Adrenal gland (tissue), 12 donors: Measurements from ENCODE around the gene MARK2. TPM values are rescaled to one million over a fixed set of nuclear protein-coding genes. Genes with fewer than 3 reads are reported as not detected.

Source experiments
- DNase-seq, 7 donors: peaks; one replicate each; pipeline ENCODE4 v3.0.0-alpha.2; 2019 to 2020
- H3K27ac ChIP-seq, 5 donors: fragments of 200-600 bp; sonication (generic) in 4 of 5; 1 replicate in 3 of 5; 2 replicates in 2 of 5; pipeline versions ENCODE4 v1.5.1 to v1.8.0; 2016 to 2020; ENCODE audit warnings: mild to moderate bottlenecking in 1 of 5
- H3K27me3 ChIP-seq: fragments of 200-600 bp; 2 replicates; pipeline ENCODE4 v1.8.0; 2021
- H3K36me3 ChIP-seq, 2 donors: fragments of 200-600 bp; replicated peaks in 1 of 2; 1 replicate in 1 of 2; 2 replicates in 1 of 2; pipeline versions ENCODE4 v1.5.1 to v1.8.0; 2018 to 2022
- H3K4me1 ChIP-seq, 2 donors: fragments of 200-600 bp; replicated peaks in 1 of 2; 1 replicate in 1 of 2; 2 replicates in 1 of 2; pipeline versions ENCODE4 v1.5.1 to v1.8.0; 2018 to 2021
- H3K4me3 ChIP-seq, 4 donors: fragments of 200-600 bp; sonication (generic) in 3 of 4; one replicate each; pipeline ENCODE4 v1.5.1; 2016 to 2018
- H3K9me3 ChIP-seq, 3 donors: fragments of 200-600 bp; sonication (generic) in 1 of 3; replicated peaks in 1 of 3; 1 replicate in 2 of 3; 2 replicates in 1 of 3; pipeline versions ENCODE4 v1.5.1 to v1.8.0; 2016 to 2021
- CTCF ChIP-seq, 6 experiments: fragments of 450-650 bp in 4 of 6; fragments of 200-600 bp in 2 of 6; sonication (generic) in 1 of 6; IDR thresholded peaks; 1 replicate in 5 of 6; 2 replicates in 1 of 6; pipeline versions ENCODE4 v1.5.1 to v1.8.0; 2016 to 2021; ENCODE audit warnings: antibody characterized with exemption in 6 of 6, mild to moderate bottlenecking in 2 of 6, moderate library complexity in 1 of 6
- POLR2A ChIP-seq, 2 donors: fragments of 450-650 bp; IDR thresholded peaks; one replicate each; pipeline ENCODE4 v1.6.1; 2017; ENCODE audit warnings: antibody characterized with exemption in 2 of 2, mild to moderate bottlenecking in 2 of 2, moderate library complexity in 1 of 2
- WGBS, 4 donors: extraction: QIAGEN DNeasy Blood & Tissue Kit in 2 of 4; methylation state at CpG; one replicate each; pipeline versions ENCODE4 v1.1.5 to v1.1.7; 2013 to 2017; 5-methylcytosine and 5-hydroxymethylcytosine counted together
- intact Hi-C, 2 donors: fragments of 100-400 bp; cut with DNase I; formaldehyde crosslinking; loops; one replicate each; pipeline versions ENCODE4 v1.14.1 to v1.15.0; 2022 to 2023
- polyA plus RNA-seq, 3 donors: library from polyadenylated mRNA; stranded (reverse); fragments of 200-250 nt in 2 of 3; fragments of 350-450 nt in 1 of 3; fragmentation: Illumina TruSeq in 1 of 3; extraction: RNeasy Lipid Tissue Mini Kit (QIAGEN cat#74804) in 1 of 3; gene quantifications; one replicate each; pipeline ENCODE4 v1.2.3, GENCODE V29; 2013 to 2014
- total RNA-seq, 9 donors: library from RNA; depleted of rRNA in 4 of 9; stranded (reverse); fragments of >200 nt in 4 of 9; fragments of 120-200 nt in 1 of 9; fragmentation: NEBNext Ultra II Directional in 1 of 9; extraction: Animal tissue kit (Norgen Biotek cat#: 25700) in 1 of 9; gene quantifications; one replicate each; pipeline versions ENCODE4 v1.1.0 to v1.2.4, GENCODE V29; 2013 to 2023
- donor health status: healthy with polysubstance abuse.
- donor health status: Bipolar disorder and iron deficiency.
- donor health status: DM: yes; HTN: yes; CAD: no.
- donor health status: DM: no; HTN: no; CAD: no.
- donor health status: DM: no; HTN: no; CAD: no.
- donor health status: DM: yes; HTN: yes; CAD: no.

The MARK2 gene
- total and polyA plus RNA-seq, 12 donors = 7.3 to 39.7 (median 31.6) TPM

DNA sequence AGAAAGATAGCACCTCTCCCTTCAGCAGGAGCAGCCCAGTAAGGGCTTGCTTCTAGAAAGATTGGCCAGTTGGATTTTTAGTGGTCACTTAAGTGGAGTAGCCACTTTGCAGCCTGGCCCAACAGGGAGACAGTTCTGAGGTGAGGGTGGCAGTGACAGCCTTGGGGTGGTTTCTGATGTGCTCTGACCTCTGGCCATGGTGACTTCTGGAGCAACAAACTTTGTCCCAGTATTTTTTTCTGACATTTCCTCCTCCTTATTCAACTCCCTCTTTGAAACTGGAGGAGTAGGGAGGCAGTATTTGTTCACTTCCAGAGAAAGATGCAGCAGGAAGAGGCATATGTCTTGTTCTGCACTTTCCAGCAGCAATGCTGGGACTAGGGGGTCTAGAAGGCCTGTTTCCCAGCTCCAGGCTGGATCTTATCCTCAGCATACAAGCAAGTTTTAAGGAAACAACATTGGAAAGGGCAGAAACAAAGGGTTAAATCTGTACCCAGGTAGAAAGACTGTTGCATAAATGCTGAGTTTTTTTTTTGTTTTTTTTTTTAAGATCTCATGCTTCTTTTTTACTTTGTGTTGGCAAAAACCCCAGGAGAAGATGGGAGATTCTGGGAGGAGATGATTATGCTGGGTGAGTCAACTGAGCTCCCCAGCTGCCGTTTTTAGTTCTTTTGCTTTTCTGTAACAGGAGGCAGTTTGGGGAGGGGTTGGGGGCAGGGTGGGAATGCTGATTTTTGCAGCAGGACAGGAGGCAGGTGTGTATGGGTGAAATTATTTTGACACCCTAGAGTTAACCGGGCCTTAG, 40.9 kb downstream of the MARK2 start:
- Histone ChIP-seq H3K4me1 (peaks cover 25 to 37% of the 10 kb centered on the region in 2 donors), H3K9me3 (no peaks in the 10 kb centered on the region), H3K27me3 (no peaks in the 10 kb centered on the region), H3K36me3 (no peaks in the 10 kb centered on the region), H3K27ac (peak overlapping the region in 4 of 5 donors; percentile 5 to 72 (median 54)), H3K4me3 (no peak overlapping the region)
- peak in 3 of 7 donors; percentile 34 to 55 (median 48) for DNase-seq
- intact Hi-C loops = loop anchor here in 1 of 2 donors (5.0 kb wide), 1 partner anchor 37 kb away; no protein-coding TSS in a partner anchor
- TF ChIP-seq CTCF (IDR thresholded peaks at IDR 0.05) (no peak), POLR2A (IDR thresholded peaks at IDR 0.05) (no peak)
- 19 to 28% (median 21%) methylated on average over 2 of the region's 2 CpGs for WGBS, 4 donors

GRCh38 chr11:63880403-63880790, 41.5 kb downstream of the MARK2 start:
- TF ChIP-seq CTCF (IDR thresholded peaks at IDR 0.05) (no peak), POLR2A (IDR thresholded peaks at IDR 0.05) (no peak)
- Histone ChIP-seq H3K4me1 (peaks cover 23 to 31% of the 10 kb centered on the region in 2 donors), H3K27ac (peak overlapping the region in 4 of 5 donors; percentile 5 to 72 (median 54)), H3K36me3 (no peaks in the 10 kb centered on the region), H3K9me3 (no peaks in the 10 kb centered on the region), H3K27me3 (no peaks in the 10 kb centered on the region), H3K4me3 (no peak overlapping the region)
- intact Hi-C loops = no loop called here
- no peak for DNase-seq
- 16 to 42% (median 30%) methylated on average over 3 of the region's 3 CpGs for WGBS, 4 donors

DNA sequence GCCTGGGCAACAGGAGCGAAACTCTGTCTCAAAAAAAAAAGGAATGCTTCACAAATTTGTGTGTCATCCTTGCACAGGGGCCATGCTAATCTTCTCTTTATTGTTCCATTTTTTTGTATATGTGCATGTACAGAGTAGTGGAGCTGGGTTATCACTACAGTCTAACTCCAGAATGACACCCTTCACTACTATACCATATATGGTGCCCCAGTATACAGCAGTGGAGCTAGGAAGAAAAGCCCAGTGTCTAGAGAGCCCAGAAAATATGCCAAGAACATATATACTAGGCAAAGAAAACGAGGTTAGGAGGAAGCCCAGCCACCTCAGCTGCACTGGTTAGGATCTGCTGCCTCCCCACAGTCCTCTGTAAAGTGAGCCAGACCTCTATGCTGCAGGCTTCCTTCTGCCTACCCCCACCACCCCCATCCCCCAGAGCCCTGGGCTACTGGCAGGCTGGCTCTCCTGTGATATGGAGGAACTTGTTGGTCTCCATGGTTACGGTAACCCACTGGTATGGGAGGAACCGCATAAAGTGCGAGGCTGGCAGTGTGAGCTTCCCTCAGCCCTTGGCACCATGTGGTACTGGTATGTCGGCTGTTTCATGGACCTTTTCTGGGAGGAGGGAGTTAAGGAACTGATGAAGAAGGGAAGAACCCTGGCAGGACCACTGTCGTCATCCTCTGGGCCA, 43.8 kb downstream of the MARK2 start:
- H3K36me3 ChIP-seq = no peaks in the 10 kb centered on the region
- peak in 3 of 7 donors; percentile 26 to 53 (median 43) for DNase-seq
- no peaks in the 10 kb centered on the region for H3K9me3 ChIP-seq
- H3K4me3 ChIP-seq = no peak overlapping the region
- H3K4me1 ChIP-seq = peaks cover 28 to 38% of the 10 kb centered on the region in 2 donors
- no peak overlapping the region for H3K27ac ChIP-seq
- intact Hi-C loops = no loop called here
- 75 to 86% (median 81%) methylated on average over 6 to 7 of the region's 7 CpGs for WGBS, 4 donors
- H3K27me3 ChIP-seq = no peaks in the 10 kb centered on the region
- TF ChIP-seq CTCF (IDR thresholded peaks at IDR 0.05) (no peak), POLR2A (IDR thresholded peaks at IDR 0.05) (no peak)

GRCh38 chr11:63883791-63884190, 44.9 kb downstream of the MARK2 start:
- 81 to 93% (median 88%) methylated on average over 6 of the region's 6 CpGs for WGBS, 4 donors
- H3K4me3 ChIP-seq = no peak overlapping the region
- intact Hi-C loops = no loop called here
- DNase-seq = no peak
- TF ChIP-seq POLR2A (IDR thresholded peaks at IDR 0.05) = no peak
- TF ChIP-seq CTCF (IDR thresholded peaks at IDR 0.05) = no peak
- H3K9me3 ChIP-seq = no peaks in the 10 kb centered on the region
- no peak overlapping the region for H3K27ac ChIP-seq
- H3K27me3 ChIP-seq = no peaks in the 10 kb centered on the region
- H3K4me1 ChIP-seq = peaks cover 31 to 49% of the 10 kb centered on the region in 2 donors
- no peaks in the 10 kb centered on the region for H3K36me3 ChIP-seq
